HG03095 (cell line): ENCODE results near the gene SDF4.

Experiments used
- ATAC-seq: cut with Tn5 transposase; IDR thresholded peaks from one replicate; pipeline ENCODE4 v1.9.1; 2021; ENCODE audit warnings: moderate library complexity; ENCODE audit not compliant: unreplicated experiment

SDF4 gene

DNA sequence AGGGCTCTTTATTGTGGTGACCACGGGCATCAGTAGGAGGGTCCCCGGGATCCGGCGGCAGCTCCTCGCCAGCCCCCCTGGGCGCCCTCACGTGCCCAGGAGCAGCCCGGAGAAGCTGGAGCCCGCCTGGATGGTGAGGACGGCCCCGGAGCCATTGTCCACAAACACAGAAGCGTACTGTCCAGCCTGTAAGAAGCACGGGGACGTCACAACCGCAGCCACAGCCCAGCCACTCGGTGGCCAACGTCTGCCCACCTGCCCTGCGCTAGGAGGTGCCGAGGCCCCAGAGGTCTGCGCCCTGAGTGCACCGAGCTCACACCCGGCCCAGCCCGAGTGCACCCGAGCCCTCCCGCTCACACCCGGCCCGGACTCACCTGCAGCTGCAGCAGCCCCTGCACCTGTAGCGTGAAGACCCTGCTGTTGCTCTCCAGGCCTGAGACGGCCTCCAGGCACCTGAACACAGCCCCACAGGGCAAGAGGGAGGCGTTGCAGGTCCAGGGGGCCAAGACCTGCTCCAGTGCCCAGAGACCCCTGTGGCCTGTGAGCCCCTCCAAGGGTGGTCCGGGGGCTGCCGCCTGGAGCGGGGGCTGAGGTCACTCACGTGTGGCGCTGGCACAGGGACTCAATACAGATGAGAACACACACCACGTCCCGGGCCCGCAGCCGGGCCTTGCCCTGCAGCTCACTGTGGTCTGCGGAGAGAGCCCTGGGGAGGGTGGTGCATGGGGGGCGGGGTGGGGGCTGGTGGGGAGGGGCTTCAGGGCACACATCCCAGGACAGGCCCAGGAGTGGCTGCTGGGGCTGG is 10.9 kb upstream of the SDF4 start:
- ATAC-seq: no peak

DNA sequence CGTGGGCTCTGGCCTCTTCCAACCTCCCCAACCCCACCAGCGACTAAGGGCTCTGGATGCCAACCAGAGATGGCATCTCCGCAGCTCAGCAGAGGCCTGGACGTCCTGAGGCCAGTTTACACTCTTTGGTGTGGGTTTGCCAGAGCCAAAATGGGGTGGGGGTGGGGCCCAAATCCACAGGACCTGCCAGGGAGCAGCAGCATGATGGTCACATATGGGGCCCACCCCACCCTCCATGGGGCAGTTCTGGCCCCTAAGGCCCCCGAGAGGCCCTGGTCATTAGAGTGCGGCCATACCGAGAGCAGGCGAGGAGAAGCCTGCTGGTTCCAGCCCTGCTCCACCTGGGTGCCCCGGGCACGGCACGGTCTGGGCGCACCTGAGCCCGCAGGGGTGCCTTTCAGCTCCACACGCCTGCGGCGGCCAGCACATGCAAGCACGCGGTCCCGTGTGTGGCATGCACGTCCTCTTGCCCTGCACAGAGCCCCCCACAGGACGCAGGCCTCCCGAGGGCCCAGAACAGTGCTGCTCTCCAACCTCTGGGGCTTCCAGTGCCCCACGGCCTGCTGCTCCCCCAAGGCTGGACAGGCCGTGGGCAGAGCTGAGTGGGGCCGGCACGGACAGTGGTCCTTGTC is 9.9 kb upstream of the SDF4 start:
- no peak for ATAC-seq

DNA sequence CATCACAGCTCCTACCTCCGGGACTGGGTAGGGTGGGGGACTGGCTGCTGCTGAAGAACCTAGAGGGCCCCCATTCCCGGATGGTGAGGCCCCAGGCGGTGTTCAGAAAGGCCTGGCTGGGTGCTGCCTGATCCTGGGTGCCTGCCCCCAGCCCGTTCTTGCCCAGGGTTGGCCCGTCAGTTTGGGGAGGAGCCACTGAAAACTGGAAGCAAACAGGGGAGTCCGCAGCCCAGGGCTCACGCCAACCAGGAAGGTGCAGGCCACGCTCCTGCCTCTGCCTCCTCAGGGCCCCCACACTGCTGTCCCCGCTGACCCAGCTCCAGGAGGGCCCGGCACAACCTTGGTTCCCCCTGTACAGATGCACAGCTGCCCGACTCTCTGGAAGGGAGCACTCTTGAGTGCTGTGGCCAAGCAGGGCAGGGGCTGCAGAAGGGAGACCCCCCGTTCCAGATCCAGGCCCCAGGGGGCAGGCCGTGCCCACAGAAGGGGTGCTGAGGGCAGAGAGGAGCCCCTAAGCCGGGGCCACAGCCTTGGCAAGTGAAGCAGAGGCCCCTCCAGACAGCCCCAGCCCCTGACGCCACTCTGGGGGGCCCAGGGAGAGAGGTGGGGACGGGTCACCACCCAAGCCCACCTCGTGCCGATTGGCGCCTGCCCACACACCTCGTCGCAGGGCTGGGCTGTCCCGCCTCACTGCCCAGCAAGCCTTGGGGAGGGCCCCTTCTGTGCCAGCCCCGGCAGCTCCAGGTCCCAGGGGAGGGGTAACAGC is 9.2 kb upstream of the SDF4 start:
- no peak for ATAC-seq

DNA sequence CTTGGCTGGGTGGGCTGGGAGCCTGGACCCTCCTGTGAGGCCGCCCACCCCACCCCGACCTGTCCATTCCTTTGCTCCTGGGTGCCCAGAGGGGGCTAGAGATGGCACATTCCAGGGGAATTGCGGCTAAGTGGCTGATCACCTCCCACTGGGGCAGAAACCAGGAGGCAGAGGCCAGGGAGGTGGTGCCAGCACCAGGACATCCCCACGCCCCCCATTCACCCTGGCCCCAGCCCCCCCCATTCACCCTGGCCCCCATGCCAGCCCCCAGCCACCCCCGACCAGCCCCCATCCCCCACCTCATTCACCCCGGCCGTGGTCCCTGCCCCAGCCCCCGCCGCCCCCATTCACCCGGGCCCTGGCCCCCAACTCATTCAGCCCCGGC is 8.5 kb upstream of the SDF4 start:
- ATAC-seq: no peak

DNA sequence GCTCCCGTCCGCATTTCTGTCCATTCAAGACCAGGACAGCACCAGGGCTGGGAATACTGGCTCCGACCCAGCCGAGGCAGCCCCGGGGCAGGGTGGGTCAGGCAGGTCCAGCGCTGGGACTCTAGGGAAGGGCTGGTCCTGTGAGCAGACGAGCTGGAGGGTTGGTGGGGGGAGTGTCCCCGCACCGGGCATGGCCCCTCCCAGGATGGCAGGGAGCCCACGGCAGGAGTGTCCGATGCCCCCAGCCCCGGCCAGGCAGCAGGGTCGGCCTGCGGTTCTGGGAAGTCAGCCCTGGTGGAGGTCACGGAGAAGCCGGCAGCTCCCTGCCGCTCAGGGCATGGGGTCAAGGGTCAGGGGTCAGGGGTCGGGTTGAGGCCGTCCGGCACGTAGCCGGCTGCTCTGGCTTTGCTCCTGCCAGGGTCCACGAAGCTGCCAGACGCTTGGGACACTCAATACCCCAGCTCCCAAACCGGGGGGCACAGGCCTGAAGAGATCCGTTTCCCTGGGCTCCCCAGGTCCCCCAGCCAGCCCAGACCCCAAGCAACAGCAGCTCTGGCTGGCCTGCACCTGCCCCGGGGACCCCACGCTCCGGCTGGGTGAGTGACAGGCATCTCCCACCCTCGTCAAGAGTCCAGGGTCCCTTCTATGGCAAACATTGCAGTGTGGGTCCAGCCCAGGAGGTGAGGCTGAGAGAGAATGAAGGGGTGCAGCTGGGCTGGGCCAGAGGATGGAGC is 8.0 kb upstream of the SDF4 start:
- ATAC-seq: no peak

DNA sequence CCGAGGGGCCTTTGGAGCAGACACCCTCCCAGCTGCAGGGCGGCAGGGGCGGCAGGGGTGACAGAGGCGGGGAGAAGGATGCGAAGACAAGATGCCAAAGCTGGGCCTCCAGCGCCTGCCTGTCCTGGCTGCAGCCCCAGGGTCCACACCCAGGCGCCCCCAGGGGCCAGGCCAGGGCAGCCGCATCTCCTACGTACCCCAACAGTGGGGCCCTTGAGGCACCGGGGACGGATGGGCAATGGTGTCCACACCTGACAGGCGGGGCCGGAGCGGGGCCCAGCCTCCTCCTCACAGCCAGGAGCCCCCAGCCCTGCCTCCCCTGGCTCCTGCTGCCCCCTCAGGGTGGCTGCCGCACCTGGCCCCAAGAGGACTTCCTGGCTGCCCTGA is 7.4 kb upstream of the SDF4 start:
- ATAC-seq: no peak

DNA sequence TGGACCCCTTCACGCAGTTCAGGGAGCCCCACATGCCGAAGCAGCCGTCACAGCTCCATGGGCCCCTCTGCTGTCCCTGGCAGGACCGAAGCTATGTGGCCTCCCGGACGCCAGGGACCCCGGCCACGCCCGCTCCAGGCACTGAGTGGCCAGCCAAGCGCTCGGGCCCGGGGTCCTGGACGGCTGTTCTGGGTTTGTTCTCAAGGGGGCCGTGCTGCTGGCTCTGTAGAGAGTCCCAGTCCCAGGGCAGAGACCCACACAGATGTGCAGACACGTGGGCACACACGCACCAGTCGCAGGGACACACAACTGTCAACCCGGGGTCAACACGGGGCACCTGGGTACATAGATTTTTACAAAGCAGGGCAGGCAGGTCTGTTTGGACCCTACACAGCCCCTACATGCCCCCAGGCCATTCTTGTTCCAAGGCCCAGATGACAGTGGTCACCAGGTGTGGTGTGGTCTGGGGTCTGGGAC is 6.9 kb upstream of the SDF4 start:
- no peak for ATAC-seq

DNA sequence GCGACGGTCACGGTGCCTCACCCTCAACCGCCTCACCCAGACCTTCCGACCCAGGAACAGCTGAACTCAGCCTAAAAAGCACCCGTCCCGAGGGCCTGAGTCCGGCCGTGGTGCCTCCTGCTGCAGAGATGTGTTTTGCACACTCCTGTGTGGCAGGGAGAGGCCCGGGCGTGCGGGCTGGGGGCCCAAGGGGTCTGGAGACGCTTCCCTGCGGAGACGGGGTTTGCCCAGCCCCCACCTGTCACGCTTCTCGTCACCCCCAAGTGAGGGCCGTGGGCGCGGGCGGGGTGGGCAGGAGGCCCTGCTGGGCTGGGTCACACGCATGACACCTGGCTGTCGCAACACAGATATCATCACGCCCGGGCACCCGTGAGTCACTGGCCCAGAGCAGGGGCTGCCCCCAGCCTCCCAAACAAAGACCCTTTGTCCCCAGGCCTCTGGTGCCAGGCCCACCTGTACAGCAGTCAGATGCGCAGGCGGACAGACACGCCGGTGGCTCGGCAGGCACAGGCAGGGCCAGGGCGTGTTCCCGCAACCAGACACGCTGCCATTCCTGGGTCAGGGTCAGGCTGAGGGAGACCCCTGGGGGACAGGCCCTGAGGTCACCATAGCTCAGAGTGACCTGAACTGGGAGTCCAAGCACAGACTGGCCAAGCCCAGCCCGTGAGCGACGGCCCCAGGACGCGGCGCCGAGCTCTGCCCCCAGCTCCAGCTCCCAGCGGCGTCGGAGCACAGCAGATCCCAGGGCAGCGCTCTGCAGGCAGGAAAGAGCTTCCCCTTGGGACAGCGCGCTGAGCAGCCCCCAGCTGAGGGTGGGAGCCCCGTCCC is 6.3 kb upstream of the SDF4 start:
- no peak for ATAC-seq

DNA sequence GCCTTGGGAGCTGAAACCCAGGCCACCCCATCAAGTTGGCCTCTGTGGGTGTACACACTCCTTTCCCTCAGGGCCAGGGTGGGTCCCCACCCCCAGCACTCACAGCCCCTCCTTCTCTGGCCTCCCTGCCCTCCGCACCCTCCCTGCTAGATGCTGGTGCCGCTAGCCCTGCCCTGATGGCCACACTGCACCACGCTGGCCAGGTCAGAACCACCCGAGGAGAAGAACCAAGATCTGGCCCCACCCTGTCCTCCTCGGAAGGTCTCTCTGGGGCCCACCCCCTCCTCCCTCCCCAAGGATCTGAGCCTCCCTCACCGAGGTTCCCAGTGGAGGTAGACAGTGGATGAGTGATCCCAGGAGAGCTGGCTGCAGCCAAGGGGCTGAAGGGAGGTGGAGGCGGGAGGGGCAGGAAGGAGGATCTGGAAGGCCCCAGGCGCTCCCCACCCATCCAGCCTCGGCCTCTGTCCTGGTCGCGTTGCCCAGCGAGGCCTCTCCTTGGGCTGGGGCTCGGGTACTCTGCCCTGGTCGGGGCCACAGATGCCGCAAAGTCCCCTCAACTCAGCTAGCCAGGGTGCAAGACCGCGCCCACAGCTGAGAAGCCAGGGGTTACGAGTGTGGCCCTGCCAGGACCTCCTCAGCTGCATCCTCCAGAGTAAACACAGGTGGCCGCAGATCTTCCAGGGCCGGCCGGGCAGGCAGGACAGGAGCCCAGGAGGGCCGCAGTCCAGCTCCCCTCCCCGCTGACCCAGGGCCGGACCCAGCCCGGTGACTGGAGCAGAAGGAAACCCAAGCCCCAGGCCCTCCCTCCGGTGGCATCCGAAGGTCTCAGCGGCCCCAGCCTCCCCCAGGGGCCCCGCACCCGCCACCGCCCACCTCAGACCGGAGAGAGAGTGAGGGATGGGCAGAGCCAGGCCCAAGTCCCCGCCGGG is 5.4 kb upstream of the SDF4 start:
- ATAC-seq: no peak

DNA sequence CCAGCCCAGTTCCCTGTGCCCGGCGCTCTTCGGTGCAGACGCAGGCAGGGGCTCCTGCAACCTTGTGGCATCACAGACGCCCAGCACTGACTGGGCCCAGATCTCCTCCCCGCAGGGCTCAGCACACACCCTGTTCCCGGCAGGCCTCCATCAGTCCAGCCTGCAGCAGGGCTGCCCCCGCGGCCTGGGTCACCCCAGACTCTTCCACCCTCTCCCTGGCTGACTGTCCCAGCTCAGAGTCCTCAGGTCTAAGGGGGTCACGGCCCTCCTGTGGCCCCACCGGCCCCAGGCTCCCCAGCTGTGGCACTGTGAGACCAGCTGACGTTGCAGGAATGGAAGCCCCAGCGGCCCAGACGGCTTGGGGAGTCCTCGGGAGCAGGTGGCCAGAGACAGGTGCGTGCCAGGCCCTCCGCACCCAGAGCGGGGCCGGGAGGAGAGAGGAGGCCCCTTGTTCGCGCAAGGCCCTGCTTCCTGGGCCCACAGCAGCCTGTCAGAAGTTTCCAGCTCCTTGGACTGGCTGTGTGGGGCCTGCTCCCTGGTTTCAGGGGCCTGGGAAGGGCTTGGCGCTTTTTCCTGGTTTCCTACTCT is 4.5 kb upstream of the SDF4 start:
- ATAC-seq: no peak

DNA sequence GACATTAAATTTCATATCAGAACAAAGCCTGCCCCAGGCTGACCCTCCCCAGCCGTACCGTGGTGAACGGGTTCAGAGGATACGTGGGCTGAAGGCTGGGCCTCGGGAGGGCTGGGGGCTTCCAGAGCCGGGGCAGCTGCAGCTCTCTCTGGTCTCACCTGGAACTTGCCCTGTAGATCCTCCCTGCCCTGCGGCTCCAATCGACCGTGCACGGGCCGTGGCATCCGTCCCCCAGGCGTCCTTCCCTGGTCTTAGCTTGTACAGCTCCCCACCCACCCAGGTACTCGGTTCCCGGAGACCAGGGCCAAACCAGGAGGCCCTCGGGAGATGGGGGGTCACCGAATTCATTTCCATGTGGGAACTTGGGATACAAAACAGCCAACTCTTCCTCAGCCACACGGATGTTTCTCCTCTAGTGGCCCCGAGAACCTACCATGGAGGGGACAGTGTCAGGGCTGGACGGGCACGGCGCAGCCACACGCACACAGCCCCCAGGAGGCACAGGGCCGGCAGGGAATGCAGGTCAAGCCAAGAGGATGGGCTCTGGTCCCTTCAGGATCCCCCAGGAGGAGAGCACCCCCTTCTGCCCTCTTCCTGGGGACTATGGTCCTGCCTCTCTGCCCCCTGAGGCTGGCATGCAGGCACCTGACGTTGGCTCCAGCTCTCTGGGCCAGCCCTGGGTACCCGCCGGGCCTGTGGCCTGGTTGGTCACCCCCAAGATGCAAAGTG is 3.4 kb upstream of the SDF4 start:
- ATAC-seq: no peak

DNA sequence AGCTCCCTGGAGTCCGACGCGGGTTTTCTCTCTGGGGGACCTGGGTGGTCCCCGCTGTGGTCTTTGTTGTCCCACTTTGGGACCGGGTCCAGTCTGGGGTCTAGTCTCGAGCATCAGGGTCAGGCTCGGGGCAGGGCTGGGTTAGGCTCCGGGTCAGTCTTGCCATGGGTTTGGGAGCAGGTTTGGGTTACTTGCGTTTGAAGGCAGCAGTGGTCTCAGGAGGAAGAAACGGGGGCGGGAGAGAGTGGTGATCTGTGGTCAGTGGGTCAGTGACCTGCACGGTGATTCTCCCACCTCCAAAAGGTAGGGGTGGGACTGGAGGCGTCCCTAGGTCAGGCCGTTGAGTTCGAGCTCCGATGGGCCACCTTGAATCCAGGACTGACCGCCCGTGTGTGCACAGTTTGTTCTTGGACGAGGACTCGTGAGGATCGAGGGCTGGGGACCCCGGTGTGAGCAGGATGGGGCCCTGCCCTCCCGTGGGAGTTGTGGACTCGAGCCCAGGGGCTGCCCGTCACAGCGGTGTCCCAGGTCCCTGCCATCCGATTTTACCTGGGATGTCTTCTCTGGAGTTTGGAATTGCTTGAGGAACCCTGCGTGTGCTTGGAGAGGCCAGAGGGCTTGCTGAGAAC is 2.5 kb upstream of the SDF4 start:
- no peak for ATAC-seq

DNA sequence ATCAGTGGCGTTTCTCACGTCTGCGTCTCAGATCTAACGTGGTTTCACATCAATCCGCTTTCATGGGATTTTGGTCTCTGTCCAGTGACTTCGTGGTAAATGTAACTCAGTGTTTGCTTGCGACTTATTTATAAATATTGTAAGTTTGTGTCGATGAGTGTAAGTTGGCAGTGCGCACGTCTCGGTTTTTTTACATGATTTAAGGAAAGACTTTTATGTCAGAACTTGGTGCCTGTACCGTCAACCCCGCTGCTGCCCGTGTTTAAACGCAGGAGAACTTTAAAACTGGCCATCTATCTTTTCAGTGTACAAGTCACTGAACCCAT is 1.7 kb upstream of the SDF4 start:
- ATAC-seq: no peak

DNA sequence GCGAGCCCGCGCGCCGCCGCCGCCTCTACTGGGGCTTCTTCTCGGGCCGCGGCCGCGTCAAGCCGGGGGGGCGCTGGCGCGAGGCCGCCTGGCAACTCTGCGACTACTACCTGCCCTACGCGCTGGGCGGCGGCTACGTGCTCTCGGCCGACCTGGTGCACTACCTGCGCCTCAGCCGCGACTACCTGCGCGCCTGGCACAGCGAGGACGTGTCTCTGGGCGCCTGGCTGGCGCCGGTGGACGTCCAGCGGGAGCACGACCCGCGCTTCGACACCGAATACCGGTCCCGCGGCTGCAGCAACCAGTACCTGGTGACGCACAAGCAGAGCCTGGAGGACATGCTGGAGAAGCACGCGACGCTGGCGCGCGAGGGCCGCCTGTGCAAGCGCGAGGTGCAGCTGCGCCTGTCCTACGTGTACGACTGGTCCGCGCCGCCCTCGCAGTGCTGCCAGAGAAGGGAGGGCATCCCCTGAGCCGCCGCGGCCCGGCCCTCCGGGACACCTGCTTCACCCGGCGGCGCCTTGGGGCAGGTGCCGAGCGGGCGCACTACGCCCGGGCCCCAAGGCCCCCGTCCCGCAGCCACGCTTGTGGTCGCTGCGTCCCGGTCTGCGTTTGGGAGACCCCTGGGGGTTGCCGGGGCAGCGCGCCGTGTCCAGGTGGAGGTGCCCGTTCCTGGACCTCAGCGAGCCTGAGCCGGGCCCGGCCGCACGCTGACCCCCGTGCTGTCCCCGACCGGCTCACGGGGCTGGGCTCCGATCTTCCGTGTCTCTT is 1.2 kb upstream of the SDF4 start:
- no peak for ATAC-seq

DNA sequence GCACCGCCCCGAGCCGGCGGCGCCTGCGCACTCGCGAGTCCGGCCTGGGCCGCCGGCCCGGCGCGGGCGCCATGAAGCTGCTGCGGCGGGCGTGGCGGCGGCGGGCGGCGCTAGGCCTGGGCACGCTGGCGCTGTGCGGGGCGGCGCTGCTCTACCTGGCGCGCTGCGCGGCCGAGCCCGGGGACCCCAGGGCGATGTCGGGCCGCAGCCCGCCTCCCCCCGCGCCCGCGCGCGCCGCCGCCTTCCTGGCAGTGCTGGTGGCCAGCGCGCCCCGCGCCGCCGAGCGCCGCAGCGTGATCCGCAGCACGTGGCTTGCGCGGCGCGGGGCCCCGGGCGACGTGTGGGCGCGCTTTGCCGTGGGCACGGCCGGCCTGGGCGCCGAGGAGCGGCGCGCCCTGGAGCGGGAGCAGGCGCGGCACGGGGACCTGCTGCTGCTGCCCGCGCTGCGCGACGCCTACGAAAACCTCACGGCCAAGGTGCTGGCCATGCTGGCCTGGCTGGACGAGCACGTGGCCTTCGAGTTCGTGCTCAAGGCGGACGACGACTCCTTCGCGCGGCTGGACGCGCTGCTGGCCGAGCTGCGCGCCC is 501 bp upstream of the SDF4 start, which contains the start of gene B3GALT6:
Gene B3GALT6 (plus strand): TSS at position 30 of the 588 bp plus-strand sequence. CDS start 42 bp downstream, at position 72.
- no peak for ATAC-seq

DNA sequence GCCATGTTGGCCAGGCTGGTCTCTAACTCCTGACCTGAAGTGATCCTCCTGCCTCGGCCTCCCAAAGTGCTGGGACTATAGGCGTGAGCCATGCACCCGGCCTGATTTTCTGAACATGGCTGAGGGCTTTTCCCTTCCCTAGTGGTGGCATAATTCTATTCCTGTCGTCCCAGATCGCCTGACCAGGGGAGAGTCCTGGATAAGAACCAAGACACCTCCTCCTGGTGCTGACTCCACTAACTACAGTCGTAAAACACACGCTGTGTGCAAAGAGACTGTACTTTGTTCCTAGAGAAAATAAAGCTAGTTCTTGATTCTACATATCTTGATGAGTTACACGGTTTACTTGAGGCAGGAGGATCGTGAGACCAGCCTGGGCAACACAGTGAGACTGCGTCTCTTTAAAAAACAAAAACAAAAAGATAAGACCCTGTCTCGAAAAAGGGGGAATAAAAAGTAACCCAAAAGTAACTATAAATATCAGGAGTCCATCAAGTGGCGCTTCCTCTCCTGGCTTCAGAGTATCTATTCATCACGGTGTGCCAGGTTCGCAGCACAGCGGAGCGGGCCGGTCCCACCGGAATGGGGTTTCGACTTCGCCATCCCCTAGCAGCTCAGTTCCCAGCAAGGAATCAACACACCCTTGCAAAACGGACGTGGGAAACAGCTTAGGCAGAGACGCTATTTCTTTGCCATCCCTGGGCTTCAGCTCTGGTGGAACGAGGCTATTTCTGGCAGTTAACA is 973 bp downstream of the SDF4 start:
- ATAC-seq: no peak
